ENCODE data around the gene NINJ2. TPM values are rescaled to one million over a fixed set of nuclear protein-coding genes. Genes with fewer than 3 reads are reported as not detected.
"Not testable (repeated sequence)": the region's sequence is repeated elsewhere in the genome, so short reads cannot be mapped to it uniquely, and the experiment has no call there.

Gene NINJ2
- total RNA-seq, 4 donors from 2014 or later = 2.2 to 14.9 (median 4.5) TPM

DNA sequence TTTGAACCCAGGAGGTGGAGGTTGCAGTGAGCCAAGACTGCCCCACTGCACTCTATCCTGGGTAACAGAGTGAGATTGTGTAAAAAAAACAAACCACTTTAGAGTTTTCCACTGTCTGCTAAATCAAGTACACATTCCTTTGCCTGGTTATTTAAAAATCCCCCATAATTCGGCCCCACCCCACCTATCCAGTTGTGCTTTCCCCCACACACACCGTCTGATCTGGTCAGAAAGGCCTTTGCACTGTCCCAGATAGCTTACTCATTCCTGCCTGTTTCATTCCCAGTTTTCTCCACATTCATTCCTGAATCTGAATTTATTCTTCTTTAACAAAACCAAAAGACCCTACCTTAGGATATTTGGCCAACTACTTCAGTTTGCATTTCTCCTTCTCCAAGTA is 29.5 kb downstream of the NINJ2 start:
- no peak for DNase-seq
- 61 to 69% methylated on average over 2 of the region's 2 CpGs for whole genome bisulfite sequencing, 2 donors
- intact Hi-C loops (cut with DNase I) = no loop called here
- H3K27me3 ChIP-seq = no peaks in the 10 kb centered on the region
- H3K4me1 ChIP-seq = peaks cover 38 to 90% (median 40%) of the 10 kb centered on the region in 3 donors
- TF ChIP-seq, protein P1, sequence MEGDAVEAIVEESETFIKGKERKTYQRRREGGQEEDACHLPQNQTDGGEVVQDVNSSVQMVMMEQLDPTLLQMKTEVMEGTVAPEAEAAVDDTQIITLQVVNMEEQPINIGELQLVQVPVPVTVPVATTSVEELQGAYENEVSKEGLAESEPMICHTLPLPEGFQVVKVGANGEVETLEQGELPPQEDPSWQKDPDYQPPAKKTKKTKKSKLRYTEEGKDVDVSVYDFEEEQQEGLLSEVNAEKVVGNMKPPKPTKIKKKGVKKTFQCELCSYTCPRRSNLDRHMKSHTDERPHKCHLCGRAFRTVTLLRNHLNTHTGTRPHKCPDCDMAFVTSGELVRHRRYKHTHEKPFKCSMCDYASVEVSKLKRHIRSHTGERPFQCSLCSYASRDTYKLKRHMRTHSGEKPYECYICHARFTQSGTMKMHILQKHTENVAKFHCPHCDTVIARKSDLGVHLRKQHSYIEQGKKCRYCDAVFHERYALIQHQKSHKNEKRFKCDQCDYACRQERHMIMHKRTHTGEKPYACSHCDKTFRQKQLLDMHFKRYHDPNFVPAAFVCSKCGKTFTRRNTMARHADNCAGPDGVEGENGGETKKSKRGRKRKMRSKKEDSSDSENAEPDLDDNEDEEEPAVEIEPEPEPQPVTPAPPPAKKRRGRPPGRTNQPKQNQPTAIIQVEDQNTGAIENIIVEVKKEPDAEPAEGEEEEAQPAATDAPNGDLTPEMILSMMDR (IDR thresholded peaks at IDR 0.05) = no peak
- no peak for TF ChIP-seq POLR2A (IDR thresholded peaks at IDR 0.05)
- peak overlapping the region; percentile 86 to 99 (median 88) for H3K27ac ChIP-seq
- H3K36me3 ChIP-seq = no peaks in the 10 kb centered on the region
- H3K9me3 ChIP-seq = no peaks in the 10 kb centered on the region
- no peak overlapping the region for H3K4me3 ChIP-seq

DNA sequence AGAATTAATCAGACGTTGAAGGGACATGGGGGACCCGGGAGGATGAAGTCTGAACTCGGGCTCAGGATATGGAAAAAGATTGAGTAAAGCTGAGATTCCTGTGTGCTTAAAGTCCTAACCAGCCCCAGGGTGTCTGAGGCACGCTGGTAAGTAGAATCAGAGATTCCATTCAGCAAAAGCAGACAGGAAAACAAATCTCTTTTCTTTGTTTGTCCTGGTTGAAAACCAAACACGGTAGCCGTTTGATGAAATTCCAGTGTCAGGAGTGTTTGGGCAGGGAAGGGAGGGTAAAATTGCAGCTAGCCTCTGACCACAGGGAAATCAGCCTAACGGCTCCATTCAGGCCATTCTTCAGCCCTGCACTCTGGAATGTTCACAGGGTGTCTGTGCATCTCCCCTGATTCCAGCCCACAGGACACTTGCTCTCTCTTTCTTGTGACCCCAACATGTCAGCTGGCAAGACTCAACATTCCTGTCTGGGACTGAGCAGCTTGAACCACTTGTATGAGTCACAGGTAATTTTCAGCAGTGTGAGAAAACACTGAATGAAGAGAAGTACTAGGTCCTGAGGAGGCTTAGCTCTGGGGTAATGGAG is 31.0 kb downstream of the NINJ2 start:
- intact Hi-C loops (cut with DNase I) = no loop called here
- peak overlapping the region; percentile 86 to 99 (median 88) for H3K27ac ChIP-seq
- no peak for DNase-seq
- H3K4me1 ChIP-seq = peaks cover 31 to 89% (median 39%) of the 10 kb centered on the region in 3 donors
- 11 to 18% methylated on average over 7 of the region's 7 CpGs for WGBS, 2 donors
- no peaks in the 10 kb centered on the region for H3K27me3 ChIP-seq
- H3K9me3 ChIP-seq = no peaks in the 10 kb centered on the region
- no peak overlapping the region for H3K4me3 ChIP-seq
- H3K36me3 ChIP-seq = no peaks in the 10 kb centered on the region
- TF ChIP-seq POLR2A (IDR thresholded peaks at IDR 0.05) = peak in 1 of 4 donors; percentile 11
- TF ChIP-seq, protein P1 (IDR thresholded peaks at IDR 0.05) = no peak

DNA sequence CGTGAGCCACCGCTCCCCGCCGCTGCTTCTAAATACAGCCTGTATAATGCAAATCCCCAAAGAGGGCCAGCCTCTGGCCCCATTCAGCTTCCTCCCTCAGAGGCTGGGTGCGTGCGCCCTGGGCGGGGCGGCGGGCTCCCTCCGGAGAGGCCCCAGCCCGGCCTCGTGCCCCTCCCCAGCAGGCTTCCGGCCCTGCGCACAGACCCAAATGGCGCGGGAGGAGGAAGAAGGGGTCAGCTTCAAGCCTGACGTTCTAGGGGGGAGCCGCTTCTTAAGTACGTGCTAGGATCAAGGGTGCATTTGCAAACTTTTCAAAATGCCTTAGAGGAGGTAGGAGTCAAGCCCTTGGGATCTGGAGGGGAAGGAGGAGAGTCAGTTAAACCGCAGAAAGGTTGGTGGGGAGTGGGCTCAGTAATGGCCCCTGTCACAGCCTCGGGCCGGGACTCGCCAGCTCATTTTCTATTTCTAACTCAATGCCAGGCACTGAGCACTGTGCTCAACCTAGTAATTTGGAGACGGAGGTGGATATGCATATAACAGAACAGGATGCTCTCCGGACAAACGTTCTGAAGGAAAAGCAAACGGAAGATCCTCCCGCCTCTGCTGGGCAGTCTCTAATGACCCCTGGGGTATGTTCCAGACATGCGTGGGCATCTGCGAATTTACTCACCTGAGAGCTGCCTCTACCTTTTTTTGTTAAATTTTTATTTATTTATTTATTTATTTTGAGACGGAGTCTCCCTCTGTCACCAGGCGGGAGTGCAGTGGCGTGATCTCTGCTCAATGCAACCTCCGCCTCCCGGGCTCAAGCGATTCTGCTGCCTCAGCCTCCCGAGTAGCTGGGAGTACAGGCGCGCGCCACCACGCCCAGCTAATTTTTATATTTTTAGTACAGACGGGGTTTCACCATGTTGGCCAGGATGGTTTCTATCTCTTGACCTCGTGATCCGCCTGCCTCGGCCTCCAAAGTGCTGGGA is 32.3 kb downstream of the NINJ2 start:
- peak; percentile 41 for DNase-seq
- TF ChIP-seq POLR2A (IDR thresholded peaks at IDR 0.05) = peak in 1 of 4 donors; percentile 76
- TF ChIP-seq, protein P1 (IDR thresholded peaks at IDR 0.05) = no peak
- Histone ChIP-seq H3K9me3 (no peaks in the 10 kb centered on the region), H3K27me3 (no peaks in the 10 kb centered on the region), H3K36me3 (no peaks in the 10 kb centered on the region), H3K27ac (peak overlapping the region; percentile 86 to 99 (median 88)), H3K4me1 (peaks cover 26 to 78% (median 35%) of the 10 kb centered on the region in 3 donors), H3K4me3 (peak overlapping the region; percentile 7 to 61 (median 26))
- intact Hi-C loops (cut with DNase I) = no loop called here
- WGBS, 2 donors = 65 to 88% methylated on average over 22 to 32 of the region's 45 CpGs

DNA sequence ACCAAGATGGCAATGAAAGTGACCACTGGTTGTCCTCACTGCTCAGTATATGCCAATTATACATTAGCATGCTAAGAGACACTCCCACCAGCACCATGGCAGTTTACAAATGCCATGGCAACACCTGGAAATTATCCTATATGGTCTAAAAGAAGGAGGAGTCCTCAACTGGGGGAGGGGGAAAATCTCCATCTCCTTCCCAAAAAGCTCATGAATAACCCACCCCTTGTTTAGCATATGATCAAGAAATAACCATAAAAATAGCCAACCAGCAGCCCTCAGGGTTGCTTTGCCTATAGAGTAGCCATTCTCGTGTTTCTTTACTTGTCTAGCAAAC is 34.5 kb downstream of the NINJ2 start:
- DNase-seq; H3K36me3 ChIP-seq; H3K27ac ChIP-seq; H3K4me3 ChIP-seq; H3K27me3 ChIP-seq; H3K9me3 ChIP-seq; intact Hi-C loops (cut with DNase I): not testable (repeated sequence)
- peaks cover 24 to 62% (median 39%) of the 10 kb centered on the region in 3 donors for H3K4me1 ChIP-seq
- 88 to 100% methylated on average over 1 of the region's 1 CpG for WGBS, 2 donors

DNA sequence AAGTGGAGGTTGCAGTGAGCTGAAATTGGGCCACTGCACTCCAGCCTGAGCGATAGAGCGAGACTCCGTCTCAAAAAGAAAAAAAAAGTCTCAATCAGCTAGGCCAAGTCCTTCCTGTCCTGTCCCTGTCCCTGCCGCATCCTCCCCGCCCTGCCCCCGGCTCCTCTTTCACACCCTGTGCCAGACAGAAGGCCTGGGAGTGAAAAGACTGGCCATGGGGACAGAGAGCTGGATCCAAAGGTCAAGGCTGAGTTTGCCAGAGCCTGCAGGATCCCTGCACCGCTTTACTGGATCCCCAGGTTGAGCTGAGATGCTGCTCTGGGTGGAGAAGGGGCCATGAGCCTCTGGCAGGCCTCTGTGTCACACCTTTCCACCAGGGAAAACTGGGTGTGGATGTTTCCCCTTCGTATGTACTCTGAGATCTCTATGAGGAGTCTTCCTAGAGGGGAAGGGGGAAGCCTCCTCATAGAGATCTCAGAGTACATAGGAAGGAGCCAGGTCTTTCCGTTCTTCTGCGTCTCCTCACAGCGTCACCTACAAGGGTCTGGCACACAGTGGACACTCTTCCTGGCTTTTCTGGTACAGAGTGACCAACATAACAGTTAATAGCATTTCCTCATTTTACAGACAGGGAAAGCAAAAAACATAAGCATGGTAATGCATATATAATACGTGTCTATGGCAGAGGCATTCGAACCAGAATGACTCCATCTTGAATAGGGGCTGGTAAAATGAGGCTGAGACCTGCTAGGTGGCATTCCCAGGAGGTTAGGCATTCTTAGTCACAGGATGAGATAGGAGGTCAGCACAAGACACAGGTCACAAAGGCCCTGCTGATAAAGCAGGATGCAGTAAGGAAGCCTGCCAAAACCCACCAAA is 35.1 kb downstream of the NINJ2 start:
- Histone ChIP-seq H3K27me3 (no peaks in the 10 kb centered on the region), H3K27ac (peak overlapping the region in 2 of 4 donors; percentile 8 to 50), H3K4me3 (no peak overlapping the region), H3K9me3 (no peaks in the 10 kb centered on the region), H3K36me3 (no peaks in the 10 kb centered on the region), H3K4me1 (peaks cover 25 to 62% (median 37%) of the 10 kb centered on the region in 3 donors)
- intact Hi-C loops (cut with DNase I) = no loop called here
- no peak for TF ChIP-seq POLR2A (IDR thresholded peaks at IDR 0.05)
- TF ChIP-seq, protein P1 (IDR thresholded peaks at IDR 0.05) = no peak
- DNase-seq = no peak
- 76 to 84% methylated on average over 10 to 12 of the region's 13 CpGs for WGBS, 2 donors

All from esophagus squamous epithelium (tissue), 5 donors.